HEK293 (cell line): Measurements from ENCODE around the gene TEX14.

ENCODE experiments used
- CTCF ChIA-PET: fragments of 350-600 bp; formaldehyde crosslinking; extraction: SDS; loops from one replicate; lab custom pipeline; 2021; ENCODE audit warnings: antibody characterized with exemption; lab: Yijun Ruan, JAX
- POLR2A ChIA-PET: fragments of 300-600 bp; formaldehyde crosslinking; extraction: SDS; loops from one replicate; lab custom pipeline; 2020; ENCODE audit warnings: antibody characterized with exemption, inconsistent platforms; lab: Yijun Ruan, JAX
- H3K27ac ChIP-seq: fragments of 200-500 bp; sonication (Bioruptor generic); 2 replicates; pipeline ENCODE4 v1.5.1; 2014; ENCODE audit warnings: low read depth, low read length, control low read depth, inconsistent platforms; ENCODE audit errors: extremely low read depth
- H3K36me3 ChIP-seq, 2 experiments: fragments of 200-500 bp in 1 of 2; sonication (Bioruptor generic) in 1 of 2; 1 replicate in 1 of 2; 2 replicates in 1 of 2; pipeline ENCODE4 v1.5.1; 2014 to 2017; ENCODE audit warnings: inconsistent platforms in 2 of 2, low read length in 2 of 2; ENCODE audit not compliant: control insufficient read depth in 2 of 2, insufficient read depth in 1 of 2
- H3K4me1 ChIP-seq: fragments of 200-500 bp; sonication (Bioruptor generic); 2 replicates; pipeline ENCODE4 v1.5.1; 2014; ENCODE audit warnings: mild to moderate bottlenecking, low read length, inconsistent platforms; ENCODE audit not compliant: control insufficient read depth, insufficient read depth
- H3K4me3 ChIP-seq: 2 replicates; pipeline ENCODE4 v1.5.1; 2011; ENCODE audit warnings: low read depth, mild to moderate bottlenecking, control low read depth, low read length, moderate library complexity
- H3K9me3 ChIP-seq: fragments of 200-500 bp; sonication (Bioruptor generic); 2 replicates; pipeline ENCODE4 v1.5.1; 2014; ENCODE audit warnings: low read depth, low read length, inconsistent platforms; ENCODE audit not compliant: control insufficient read depth, insufficient read depth
- AEBP2 ChIP-seq: fragments of 450-650 bp; formaldehyde crosslinking; IDR thresholded peaks from 2 replicates; pipeline ENCODE4 v1.5.1; 2016; ENCODE audit warnings: missing biosample characterization, missing genetic modification characterization, borderline replicate concordance
- GLIS1 ChIP-seq: fragments of 450-650 bp; formaldehyde crosslinking; IDR thresholded peaks from 2 replicates; pipeline ENCODE4 v1.5.1; 2016; ENCODE audit warnings: missing biosample characterization, missing genetic modification characterization
- HIC1 ChIP-seq: fragments of 450-650 bp; formaldehyde crosslinking; IDR thresholded peaks from 2 replicates; pipeline ENCODE4 v1.5.1; 2016; ENCODE audit warnings: missing biosample characterization, missing genetic modification characterization
- MZF1 ChIP-seq: fragments of 450-650 bp; formaldehyde crosslinking; IDR thresholded peaks from 2 replicates; pipeline ENCODE4 v1.5.1; 2017; ENCODE audit warnings: missing biosample characterization, missing genetic modification characterization, borderline replicate concordance
- PATZ1 ChIP-seq: fragments of 450-650 bp; formaldehyde crosslinking; IDR thresholded peaks from 2 replicates; pipeline ENCODE4 v1.5.1; 2016; ENCODE audit warnings: missing biosample characterization, missing genetic modification characterization
- PRDM10 ChIP-seq: fragments of 450-650 bp; formaldehyde crosslinking; IDR thresholded peaks from 2 replicates; pipeline ENCODE4 v1.5.1; 2016; ENCODE audit warnings: missing biosample characterization, missing genetic modification characterization
- ZBTB8A ChIP-seq: fragments of 450-650 bp; formaldehyde crosslinking; IDR thresholded peaks from 2 replicates; pipeline ENCODE4 v1.5.1; 2016; ENCODE audit warnings: missing biosample characterization, missing genetic modification characterization
- ZFP3 ChIP-seq: fragments of 450-650 bp; formaldehyde crosslinking; IDR thresholded peaks from 2 replicates; pipeline ENCODE4 v1.5.1; 2016; ENCODE audit warnings: low read depth, missing biosample characterization, missing genetic modification characterization
- ZNF132 ChIP-seq: fragments of 450-650 bp; formaldehyde crosslinking; IDR thresholded peaks from 2 replicates; pipeline ENCODE4 v1.5.1; 2017; ENCODE audit warnings: missing biosample characterization, missing genetic modification characterization, borderline replicate concordance
- ZNF140 ChIP-seq: fragments of 450-650 bp; formaldehyde crosslinking; IDR thresholded peaks from 2 replicates; pipeline ENCODE4 v1.5.1; 2016; ENCODE audit warnings: missing biosample characterization, missing genetic modification characterization
- ZNF202 ChIP-seq: fragments of 450-650 bp; formaldehyde crosslinking; IDR thresholded peaks from 2 replicates; pipeline ENCODE4 v1.5.1; 2016; ENCODE audit warnings: missing biosample characterization, missing genetic modification characterization, borderline replicate concordance
- ZNF248 ChIP-seq: fragments of 450-650 bp; formaldehyde crosslinking; IDR thresholded peaks from 2 replicates; pipeline ENCODE4 v1.5.1; 2017; ENCODE audit warnings: missing biosample characterization, missing genetic modification characterization
- ZNF280C ChIP-seq: fragments of 450-650 bp; formaldehyde crosslinking; IDR thresholded peaks from 2 replicates; pipeline ENCODE4 v1.5.1; 2016; ENCODE audit warnings: missing biosample characterization, missing genetic modification characterization
- ZNF473 ChIP-seq: fragments of 450-650 bp; formaldehyde crosslinking; IDR thresholded peaks from 2 replicates; pipeline ENCODE4 v1.5.1; 2017; ENCODE audit warnings: missing biosample characterization, missing genetic modification characterization
- ZNF561 ChIP-seq: fragments of 450-650 bp; IDR thresholded peaks from 2 replicates; pipeline ENCODE4 v1.5.1; 2018; ENCODE audit warnings: missing biosample characterization, missing genetic modification characterization, borderline replicate concordance
- ZNF580 ChIP-seq: fragments of 450-650 bp; formaldehyde crosslinking; IDR thresholded peaks from 2 replicates; pipeline ENCODE4 v1.5.1; 2016; ENCODE audit warnings: missing biosample characterization, missing genetic modification characterization
- ZNF585B ChIP-seq: fragments of 450-650 bp; formaldehyde crosslinking; IDR thresholded peaks from 2 replicates; pipeline ENCODE4 v1.5.1; 2016; ENCODE audit warnings: missing biosample characterization, missing genetic modification characterization
- ZNF791 ChIP-seq: fragments of 450-650 bp; formaldehyde crosslinking; IDR thresholded peaks from 2 replicates; pipeline ENCODE4 v1.5.1; 2016; ENCODE audit warnings: missing biosample characterization, missing genetic modification characterization
- ZSCAN16 ChIP-seq: fragments of 450-650 bp; formaldehyde crosslinking; IDR thresholded peaks from 2 replicates; pipeline ENCODE4 v1.5.1; 2016; ENCODE audit warnings: missing biosample characterization, missing genetic modification characterization

TEX14 gene

GRCh38 chr17:58639681-58640080 is 52.2 kb downstream of the TEX14 start:
- no peaks in the 10 kb centered on the region for H3K9me3 ChIP-seq
- CTCF ChIA-PET: interaction anchor here (0.6 to 1.5 kb wide), 2 partner anchors 54 to 62 kb away, joined by 3 to 5 read pairs; no protein-coding TSS in a partner anchor
- no peaks in the 10 kb centered on the region for H3K4me1 ChIP-seq
- TF ChIP-seq ZNF473 (tag by site-specific recombination) (no peak), AEBP2 (tag by site-specific recombination) (no peak), ZNF140 (tag by site-specific recombination) (no peak), ZNF202 (tag by site-specific recombination) (no peak), ZNF791 (tag by site-specific recombination) (no peak), ZNF561 (no peak), HIC1 (no peak), ZNF585B (tag by site-specific recombination) (no peak), ZNF248 (no peak), ZNF280C (tag by site-specific recombination) (no peak), ZBTB8A (tag by site-specific recombination) (no peak), ZFP3 (no peak), ZNF132 (no peak), ZNF580 (tag by site-specific recombination) (no peak), MZF1 (no peak), PATZ1 (tag by site-specific recombination) (no peak), ZSCAN16 (no peak), GLIS1 (no peak), PRDM10 (no peak)
- TF ChIP-seq, all 188 proteins: peak for 0
- H3K27ac ChIP-seq: no peak overlapping the region
- no peak overlapping the region for H3K4me3 ChIP-seq
- H3K36me3 ChIP-seq: no peaks in the 10 kb centered on the region
- POLR2A ChIA-PET: interaction anchor here (0.7 to 5.7 kb wide), 4 partner anchors 8 to 34 kb away, joined by 3 to 55 read pairs (median 4); no protein-coding TSS in a partner anchor
